ENCODE data around the gene UBXN10.

UBXN10 gene

GRCh38 chr1:20223551-20224419 lies 37.9 kb downstream of the UBXN10 start:
- no peaks in the 10 kb centered on the region for H3K79me2 ChIP-seq (ENCODE audit: low read length)
- no peaks in the 10 kb centered on the region for H3F3A ChIP-seq (ENCODE audit: insufficient read depth, low read length)
- no peak overlapping the region for H3K27ac ChIP-seq (ENCODE audit: low read length)
- no peaks in the 10 kb centered on the region for H3K36me3 ChIP-seq (replicated peaks; ENCODE audit: insufficient read depth, low read length)
- no peak overlapping the region for H3K4me2 ChIP-seq (ENCODE audit: low read depth, low read length)
- H3K9me2 ChIP-seq (replicated peaks; ENCODE audit: insufficient read depth, low read length): no peaks in the 10 kb centered on the region
- H3K27me3 ChIP-seq (replicated peaks; ENCODE audit: insufficient read depth, low read length): peaks cover 97% of the 10 kb centered on the region
- H2AFZ ChIP-seq (ENCODE audit: low read length): no peak overlapping the region
- TF ChIP-seq, protein P1, sequence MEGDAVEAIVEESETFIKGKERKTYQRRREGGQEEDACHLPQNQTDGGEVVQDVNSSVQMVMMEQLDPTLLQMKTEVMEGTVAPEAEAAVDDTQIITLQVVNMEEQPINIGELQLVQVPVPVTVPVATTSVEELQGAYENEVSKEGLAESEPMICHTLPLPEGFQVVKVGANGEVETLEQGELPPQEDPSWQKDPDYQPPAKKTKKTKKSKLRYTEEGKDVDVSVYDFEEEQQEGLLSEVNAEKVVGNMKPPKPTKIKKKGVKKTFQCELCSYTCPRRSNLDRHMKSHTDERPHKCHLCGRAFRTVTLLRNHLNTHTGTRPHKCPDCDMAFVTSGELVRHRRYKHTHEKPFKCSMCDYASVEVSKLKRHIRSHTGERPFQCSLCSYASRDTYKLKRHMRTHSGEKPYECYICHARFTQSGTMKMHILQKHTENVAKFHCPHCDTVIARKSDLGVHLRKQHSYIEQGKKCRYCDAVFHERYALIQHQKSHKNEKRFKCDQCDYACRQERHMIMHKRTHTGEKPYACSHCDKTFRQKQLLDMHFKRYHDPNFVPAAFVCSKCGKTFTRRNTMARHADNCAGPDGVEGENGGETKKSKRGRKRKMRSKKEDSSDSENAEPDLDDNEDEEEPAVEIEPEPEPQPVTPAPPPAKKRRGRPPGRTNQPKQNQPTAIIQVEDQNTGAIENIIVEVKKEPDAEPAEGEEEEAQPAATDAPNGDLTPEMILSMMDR (IDR thresholded peaks at IDR 0.05; ENCODE audit: low read length): no peak
- TF ChIP-seq EZH2 (optimal IDR thresholded peaks at IDR 0.05; ENCODE audit: low read depth, low read length) (no peak), EZH2phosphoT487 (IDR thresholded peaks at IDR 0.05; ENCODE audit: low read length) (no peak)
- DNase-seq: no peak
- no peak overlapping the region for H3K9ac ChIP-seq (ENCODE audit: low read length)
- no peak overlapping the region for H3K4me3 ChIP-seq (ENCODE audit: low read length)
- no peaks in the 10 kb centered on the region for H3K9me3 ChIP-seq (replicated peaks; ENCODE audit: insufficient read depth, low read length)
- H4K20me1 ChIP-seq (ENCODE audit: insufficient read depth, low read length): no peaks in the 10 kb centered on the region
- no peaks in the 10 kb centered on the region for H3K4me1 ChIP-seq (ENCODE audit: low read length)

- no peaks in the 10 kb centered on the region for H3K9me2 ChIP-seq (replicated peaks; ENCODE audit: insufficient read depth, low read length)
- H3K79me2 ChIP-seq (ENCODE audit: low read length): no peaks in the 10 kb centered on the region
- H3K4me2 ChIP-seq (ENCODE audit: low read depth, low read length): no peak overlapping the region
- peaks cover 98% of the 10 kb centered on the region for H3K27me3 ChIP-seq (replicated peaks; ENCODE audit: insufficient read depth, low read length)
- no peaks in the 10 kb centered on the region for H3K4me1 ChIP-seq (ENCODE audit: low read length)
- H3K9me3 ChIP-seq (replicated peaks; ENCODE audit: insufficient read depth, low read length): no peaks in the 10 kb centered on the region
- TF ChIP-seq EZH2phosphoT487 (IDR thresholded peaks at IDR 0.05; ENCODE audit: low read length): no peak
- TF ChIP-seq, protein P1 (IDR thresholded peaks at IDR 0.05; ENCODE audit: low read length): no peak
- TF ChIP-seq EZH2 (optimal IDR thresholded peaks at IDR 0.05; ENCODE audit: low read depth, low read length): no peak
- no peak overlapping the region for H3K27ac ChIP-seq (ENCODE audit: low read length)
- H3F3A ChIP-seq (ENCODE audit: insufficient read depth, low read length): no peaks in the 10 kb centered on the region
- no peak overlapping the region for H2AFZ ChIP-seq (ENCODE audit: low read length)
- no peaks in the 10 kb centered on the region for H3K36me3 ChIP-seq (replicated peaks; ENCODE audit: insufficient read depth, low read length)
- H3K9ac ChIP-seq (ENCODE audit: low read length): no peak overlapping the region
- H3K4me3 ChIP-seq (ENCODE audit: low read length): no peak overlapping the region
- H4K20me1 ChIP-seq (ENCODE audit: insufficient read depth, low read length): no peaks in the 10 kb centered on the region
- DNase-seq: no peak
Observed at GRCh38 chr1:20224546-20224945, 38.6 kb downstream of the UBXN10 start.

DNA sequence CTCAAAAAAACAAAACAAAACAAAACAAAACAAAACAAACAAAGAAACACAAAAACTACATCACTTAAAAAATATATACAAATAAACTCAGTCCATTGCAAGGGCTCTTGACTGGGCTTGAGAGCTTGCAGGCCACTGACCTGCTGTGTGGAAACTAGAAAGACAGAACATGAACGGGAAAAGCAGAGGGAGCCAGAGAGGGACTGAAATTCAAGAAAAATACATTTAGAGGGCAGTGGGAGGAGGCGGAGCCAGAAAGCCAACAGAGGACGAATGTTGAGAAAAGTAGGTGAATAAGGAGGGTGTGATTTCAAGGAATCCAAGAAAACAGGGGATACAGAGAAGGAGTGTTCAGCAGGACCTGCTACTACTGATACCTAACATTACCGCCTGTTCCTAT lies 41.8 kb downstream of the UBXN10 start:
- no peaks in the 10 kb centered on the region for H3K36me3 ChIP-seq (replicated peaks; ENCODE audit: insufficient read depth, low read length)

More for the DNA sequence above, 41.8 kb downstream of the UBXN10 start:
- Histone ChIP-seq H3K4me2 (ENCODE audit: low read depth, low read length) (no peak overlapping the region), H3K9ac (ENCODE audit: low read length) (no peak overlapping the region), H3K4me1 (ENCODE audit: low read length) (no peaks in the 10 kb centered on the region), H3K79me2 (ENCODE audit: low read length) (no peaks in the 10 kb centered on the region), H4K20me1 (ENCODE audit: insufficient read depth, low read length) (no peaks in the 10 kb centered on the region), H3K9me2 (replicated peaks; ENCODE audit: insufficient read depth, low read length) (no peaks in the 10 kb centered on the region), H3K4me3 (ENCODE audit: low read length) (no peak overlapping the region), H3F3A (ENCODE audit: insufficient read depth, low read length) (no peaks in the 10 kb centered on the region), H2AFZ (ENCODE audit: low read length) (no peak overlapping the region), H3K27ac (ENCODE audit: low read length) (no peak overlapping the region), H3K9me3 (replicated peaks; ENCODE audit: insufficient read depth, low read length) (no peaks in the 10 kb centered on the region), H3K27me3 (replicated peaks; ENCODE audit: insufficient read depth, low read length) (peaks cover 98% of the 10 kb centered on the region)
- no peak for DNase-seq
- TF ChIP-seq EZH2 (optimal IDR thresholded peaks at IDR 0.05; ENCODE audit: low read depth, low read length) (no peak), EZH2phosphoT487 (IDR thresholded peaks at IDR 0.05; ENCODE audit: low read length) (no peak)
- TF ChIP-seq, protein P1 (IDR thresholded peaks at IDR 0.05; ENCODE audit: low read length): no peak

Data from MM.1S (cell line).